ENCODE results near the gene FCAMR.
A peak's percentile ranks its signal among the peaks of the same experiment; 100 is the strongest.
"Not testable (repeated sequence)": the region's sequence is repeated elsewhere in the genome, so short reads cannot be mapped to it uniquely, and the experiment has no call there.

FCAMR gene

DNA sequence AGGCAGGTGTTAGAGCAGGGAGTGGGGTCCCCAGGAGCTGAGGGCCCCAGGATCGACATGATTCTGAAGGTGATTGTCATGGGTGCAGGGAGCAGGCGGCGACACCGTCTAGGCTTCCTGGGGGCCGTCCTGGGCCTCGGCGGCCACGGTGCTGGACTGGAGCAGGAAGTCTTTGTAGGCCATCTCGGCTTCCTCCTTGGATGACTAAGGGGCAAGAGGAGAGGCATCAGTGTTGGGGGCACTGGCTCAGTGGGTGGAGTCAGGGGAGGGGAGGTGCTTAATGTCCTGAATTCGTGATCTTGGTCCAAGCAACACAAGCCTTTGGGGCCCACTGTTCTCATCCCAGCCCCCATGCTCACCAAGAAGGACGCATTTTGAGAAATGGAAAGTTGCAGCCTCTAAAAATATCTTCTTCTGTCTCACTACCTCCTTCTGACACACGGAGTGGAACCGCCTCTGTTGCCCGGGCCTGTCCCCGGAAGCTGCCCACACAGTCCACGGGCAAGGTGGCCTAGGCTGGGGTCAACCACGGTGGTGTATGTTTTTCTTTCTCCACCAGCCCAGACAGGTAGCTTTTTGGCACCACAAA lies 40.0 kb downstream of the FCAMR start:
- no peak for DNase-seq

GRCh38 chr1:206929524-206929923 lies 40.7 kb downstream of the FCAMR start:
- DNase-seq, result no peak

GRCh38 chr1:206926286-206926685 lies 44.0 kb downstream of the FCAMR start:
- no peak for DNase-seq

DNA sequence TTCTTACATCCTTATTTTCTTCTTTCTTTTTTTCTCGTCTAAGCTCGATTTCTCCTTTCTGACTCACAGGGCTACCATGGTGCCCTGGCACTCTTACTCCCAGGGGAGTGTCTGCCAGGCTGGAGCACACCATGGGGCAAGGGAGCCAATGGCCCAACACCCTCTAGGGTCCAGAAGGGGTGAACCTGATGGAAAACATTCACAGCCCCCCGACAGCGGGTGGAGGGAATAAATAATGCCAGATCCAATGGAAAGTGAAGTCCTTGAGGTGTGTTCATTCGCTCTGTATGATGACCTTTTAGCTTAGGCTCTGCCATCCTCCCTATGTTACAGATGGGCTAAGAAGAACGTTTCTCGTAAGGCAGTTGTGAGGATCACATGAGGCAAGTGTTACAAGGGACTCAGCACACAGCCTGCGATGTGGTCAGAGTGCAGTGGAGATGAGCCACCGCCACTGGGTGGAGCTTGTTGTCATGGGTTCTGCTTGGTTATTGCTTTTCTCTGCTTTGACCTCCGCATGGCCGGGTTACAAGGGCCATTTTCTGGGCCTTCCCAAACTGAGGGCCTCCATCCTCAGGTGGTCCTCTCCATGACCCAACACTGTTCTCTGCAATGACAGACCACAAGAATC lies 45.0 kb downstream of the FCAMR start:
- no peak for DNase-seq

- no peak for DNase-seq
Measured at GRCh38 chr1:206924592-206925105, 45.6 kb downstream of the FCAMR start.

- not testable (repeated sequence) for DNase-seq
Measured at GRCh38 chr1:206923961-206924557, 46.2 kb downstream of the FCAMR start.

- DNase-seq, result peak; percentile 73
Measured at GRCh38 chr1:206923009-206923960, 47.0 kb downstream of the FCAMR start.

DNA sequence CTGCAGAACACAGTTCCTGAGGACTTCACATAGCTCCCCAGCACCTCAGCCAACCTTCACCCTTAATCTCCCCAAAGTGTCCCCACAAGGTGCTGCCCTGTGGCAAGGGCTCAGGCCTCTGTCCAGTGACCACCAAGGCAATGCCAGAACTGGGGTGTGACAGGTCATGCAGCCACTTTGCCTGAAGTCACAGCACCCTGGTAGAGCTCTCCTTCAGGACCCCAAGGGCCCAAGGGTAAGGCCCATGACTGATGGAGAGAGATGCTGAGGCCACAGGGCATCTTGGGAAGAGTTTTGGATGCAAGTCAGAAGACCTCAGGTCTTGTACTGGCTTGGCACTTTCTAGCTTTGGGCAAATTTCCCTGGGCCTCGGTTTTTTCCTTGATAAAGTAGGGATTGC lies 47.7 kb downstream of the FCAMR start:
- no peak for DNase-seq

GRCh38 chr1:206921772-206922265 lies 48.4 kb downstream of the FCAMR start, which contains the start of gene FCMR:
Gene FCMR (minus strand): TSS chr1:206921941. CDS start chr1:206921854, 87 bp downstream.
- DNase-seq, result no peak

- DNase-seq, result no peak
Measured at GRCh38 chr1:206918076-206918475, 52.2 kb downstream of the FCAMR start.

DNA sequence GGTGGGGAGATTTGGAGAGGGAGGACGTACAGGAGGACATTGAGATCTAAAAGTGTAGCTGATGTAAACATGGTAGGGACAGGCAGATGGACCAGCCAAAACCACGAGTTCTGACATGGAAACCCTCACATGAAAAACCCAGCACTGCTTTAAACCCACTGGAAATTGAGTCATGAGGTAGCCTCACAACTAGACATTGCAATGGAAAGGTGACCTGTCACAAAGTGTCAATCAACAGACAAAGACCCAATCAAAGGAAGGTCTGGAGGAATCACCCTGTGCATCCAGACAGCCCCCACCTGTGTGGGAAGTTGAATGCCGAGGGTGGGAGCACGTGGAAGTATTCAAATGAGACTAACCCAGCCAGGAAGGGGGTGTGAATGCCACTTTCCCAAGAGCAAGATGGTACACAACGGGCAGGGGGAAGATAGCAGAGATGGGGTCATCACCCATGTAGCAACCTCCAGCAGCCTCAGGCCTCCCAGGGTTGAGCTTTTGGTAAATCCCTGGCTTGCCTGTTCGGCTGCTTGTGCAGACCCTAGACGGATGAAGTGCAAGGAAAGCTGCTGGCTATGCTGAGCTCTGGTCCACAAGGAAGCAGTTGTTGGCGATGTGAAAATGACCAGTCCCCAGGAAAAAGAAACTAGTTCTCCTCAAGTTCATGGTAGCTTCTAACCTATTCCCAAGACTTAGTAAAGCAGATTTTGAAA lies 54.1 kb downstream of the FCAMR start:
- no peak for DNase-seq

DNA sequence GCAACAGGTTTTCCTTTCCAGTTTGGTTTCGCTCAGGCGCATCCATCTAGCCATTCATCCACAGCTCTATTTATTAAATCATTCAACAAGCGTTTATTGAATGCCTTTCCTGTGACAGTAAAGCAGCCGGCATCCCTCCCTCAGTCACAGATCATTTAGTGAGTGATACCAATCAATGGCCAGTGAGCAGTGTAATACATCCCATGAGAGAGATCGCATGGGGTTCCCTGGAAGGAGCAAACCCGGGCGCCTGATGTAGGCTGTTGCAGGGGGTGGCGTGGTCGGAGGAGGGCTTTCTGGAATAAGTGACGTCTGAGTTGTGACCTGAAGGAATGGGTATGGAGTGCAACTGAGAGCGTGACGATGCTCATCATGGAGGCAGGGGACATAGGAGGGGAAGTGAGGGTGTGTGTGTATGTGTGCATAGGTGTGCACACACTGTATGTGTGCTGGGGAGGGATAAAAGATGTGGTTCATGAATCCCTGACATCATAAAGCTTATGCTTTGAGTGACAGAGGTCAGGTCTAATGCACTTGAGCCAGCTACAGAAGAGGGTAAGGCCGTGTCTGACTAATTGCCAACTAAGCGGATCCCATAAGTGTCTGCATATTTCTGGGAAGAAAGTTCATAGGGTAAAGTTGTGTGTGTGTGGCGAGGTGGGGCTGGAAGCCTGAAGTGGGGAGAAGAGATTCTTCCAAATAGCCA lies 55.1 kb downstream of the FCAMR start:
- no peak for DNase-seq

DNA sequence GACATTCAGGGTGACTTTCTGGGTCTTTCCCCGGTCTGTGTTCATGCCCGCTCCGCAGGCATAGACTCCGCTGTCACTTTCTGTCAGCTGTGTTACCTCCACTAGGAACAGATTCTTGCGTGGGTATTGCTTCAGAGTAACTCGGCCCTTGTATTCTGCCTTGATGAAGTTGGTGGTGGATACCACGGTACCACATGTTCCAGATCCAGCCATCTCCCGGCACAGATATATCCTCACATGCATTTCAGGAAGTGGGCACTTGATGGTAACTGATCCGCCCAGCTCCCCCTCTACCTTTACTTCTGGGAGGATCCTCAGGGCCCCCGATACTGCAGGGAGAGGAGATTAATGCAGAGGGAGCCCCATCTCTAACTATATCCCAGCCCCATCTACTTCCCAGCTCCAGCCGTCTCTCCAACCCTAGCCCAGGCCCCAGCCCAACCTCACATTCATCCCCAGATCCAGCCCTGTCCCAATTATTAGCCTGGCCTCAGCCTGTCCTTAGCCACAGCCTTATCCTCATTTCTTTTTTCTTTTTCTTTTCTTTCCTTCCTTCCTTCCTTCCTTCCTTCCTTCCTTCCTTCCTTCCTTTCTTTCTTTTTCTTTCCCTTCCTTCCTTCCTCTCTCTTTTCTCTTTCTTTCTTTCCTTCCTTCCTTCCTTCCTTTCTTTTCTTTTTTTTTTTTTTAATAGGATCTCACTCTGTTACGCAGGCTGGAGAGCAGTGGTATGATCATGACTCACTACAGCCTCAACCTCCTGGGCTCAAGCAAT lies 56.3 kb downstream of the FCAMR start:
- no peak for DNase-seq

GRCh38 chr1:206912445-206913095 lies 57.7 kb downstream of the FCAMR start:
- peak; percentile 57 for DNase-seq

GRCh38 chr1:206911064-206911663 lies 59.1 kb downstream of the FCAMR start:
- no peak for DNase-seq

DNA sequence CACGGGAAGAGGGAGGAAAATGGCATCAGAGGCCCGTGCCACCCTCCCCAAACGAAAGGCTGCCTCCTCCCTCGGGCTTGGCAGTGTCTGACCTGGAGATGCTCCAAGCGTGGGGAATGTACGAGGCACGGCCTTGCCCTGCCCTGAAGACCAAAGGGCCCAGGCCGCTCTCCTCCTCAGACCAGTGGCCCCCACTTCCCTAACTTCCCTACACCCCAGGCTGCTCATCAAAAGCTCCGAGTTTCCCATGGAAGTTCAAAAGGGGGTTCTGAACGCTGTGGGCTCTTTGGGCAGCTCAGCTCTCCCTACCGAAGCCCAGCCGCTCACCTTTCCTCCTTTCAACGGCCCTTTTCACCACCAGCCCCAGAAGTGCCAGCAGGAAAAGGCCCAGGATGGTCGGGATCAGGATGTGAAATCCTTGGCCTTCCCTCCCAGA lies 60.4 kb downstream of the FCAMR start:
- DNase-seq, result no peak

GRCh38 chr1:206909161-206909882 lies 60.9 kb downstream of the FCAMR start:
- DNase-seq, result peak; percentile 57

DNA sequence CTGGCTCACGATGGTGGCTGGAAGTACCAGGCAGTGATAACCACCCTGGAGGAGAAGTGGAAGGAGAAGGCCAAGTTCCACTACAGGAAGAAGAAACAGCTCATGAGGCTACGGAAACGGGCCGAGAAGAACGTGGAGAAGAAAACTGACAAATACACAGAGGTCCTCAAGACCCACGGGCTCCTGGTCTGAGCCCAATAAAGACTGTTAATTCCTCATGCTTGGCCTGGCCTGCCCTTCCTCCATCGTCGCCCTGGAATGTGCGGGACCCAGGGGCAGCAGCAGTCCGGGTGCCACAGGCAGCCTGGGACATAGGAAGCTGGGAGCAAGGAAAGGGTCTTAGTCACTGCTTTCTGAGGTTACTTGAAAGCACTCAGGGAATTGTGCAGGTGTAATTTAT lies 62.2 kb downstream of the FCAMR start:
- no peak for DNase-seq

Measured in activated naive CD4-positive, alpha-beta T cell treated with anti-CD3 and anti-CD28 coated beads, Interleukin-2, amount 50 U/mL, for 16 hours (primary cell).